IMR-90 (cell line): ENCODE data around the gene CDKN2D. TPM values are rescaled to one million over a fixed set of nuclear protein-coding genes. Genes with fewer than 3 reads are reported as not detected.

Experiments
- ATAC-seq: fragments of 200-7000 bp; cut with Tn5 transposase; 2 replicates; pipeline ENCODE4 v1.9.1; 2020; ENCODE audit warnings: low read depth, mild to moderate bottlenecking, moderate library complexity
- BruUV-seq: library from RNA; stranded (reverse); fragments of 400-500 nt; replicated peaks from 2 replicates; lab custom pipeline; 2021; lab: Mats Ljungman, UMichigan
- CTCF ChIA-PET: fragments of 300-600 bp; formaldehyde crosslinking; extraction: SDS; loops from one replicate; lab custom pipeline; 2021; ENCODE audit warnings: antibody characterized with exemption; lab: Yijun Ruan, JAX
- POLR2A ChIA-PET: fragments of 300-600 bp; sonication (Branson Sonifier 250); formaldehyde crosslinking; loops from one replicate; lab custom pipeline; 2022; ENCODE audit warnings: antibody characterized with exemption; ENCODE audit not compliant: unreplicated experiment; lab: Charles Lee
- DNase-seq: peaks from one replicate; pipeline ENCODE4 v3.0.0; 2013
- H2AFZ ChIP-seq: replicated peaks from 2 replicates; pipeline ENCODE3; 2013; ENCODE audit warnings: low read length, mild to moderate bottlenecking; ENCODE audit not compliant: poor library complexity
- H2AK5ac ChIP-seq: 2 replicates; pipeline ENCODE4 v1.6.1; 2013; ENCODE audit warnings: low read depth, low read length, inconsistent platforms
- H2AK9ac ChIP-seq: replicated peaks from 2 replicates; pipeline ENCODE3; 2013; ENCODE audit warnings: mild to moderate bottlenecking, low read depth, low read length, moderate library complexity; ENCODE audit not compliant: poor library complexity
- H2BK120ac ChIP-seq: 2 replicates; pipeline ENCODE4 v1.6.1; 2013; ENCODE audit warnings: low read depth, low read length, inconsistent platforms
- H2BK15ac ChIP-seq: 3 replicates; pipeline ENCODE4 v1.6.1; 2013; ENCODE audit warnings: low read depth, low read length, inconsistent platforms
- H2BK20ac ChIP-seq: 2 replicates; pipeline ENCODE4 v1.6.1; 2013; ENCODE audit warnings: low read depth, mild to moderate bottlenecking, inconsistent platforms, low read length, moderate library complexity
- H2BK5ac ChIP-seq: 2 replicates; pipeline ENCODE4 v1.6.1; 2013; ENCODE audit warnings: mild to moderate bottlenecking, low read depth, low read length, inconsistent platforms; ENCODE audit not compliant: poor library complexity, severe bottlenecking
- H3K14ac ChIP-seq: replicated peaks from 2 replicates; pipeline ENCODE4 v1.6.1; 2013; ENCODE audit warnings: low read depth, low read length, inconsistent platforms
- H3K18ac ChIP-seq: 2 replicates; pipeline ENCODE4 v1.6.1; 2013; ENCODE audit warnings: low read depth, low read length, control low read depth
- H3K23ac ChIP-seq: 2 replicates; pipeline ENCODE4 v1.6.1; 2013; ENCODE audit warnings: low read depth, low read length, inconsistent platforms
- H3K27ac ChIP-seq: 2 replicates; pipeline ENCODE4 v1.5.1; 2013; ENCODE audit warnings: mild to moderate bottlenecking, control low read depth, low read length; ENCODE audit not compliant: insufficient read depth
- H3K27me3 ChIP-seq: 2 replicates; pipeline ENCODE4 v1.6.1; 2013; ENCODE audit warnings: low read length; ENCODE audit not compliant: control insufficient read depth, insufficient read depth
- H3K36me3 ChIP-seq: 2 replicates; pipeline ENCODE4 v1.6.1; 2013; ENCODE audit warnings: low read length, mixed read lengths; ENCODE audit not compliant: control insufficient read depth, insufficient read depth
- H3K4ac ChIP-seq: 2 replicates; pipeline ENCODE4 v1.6.1; 2013; ENCODE audit warnings: low read depth, low read length, inconsistent platforms
- H3K4me1 ChIP-seq: 2 replicates; pipeline ENCODE4 v1.6.1; 2013; ENCODE audit warnings: low read length, mixed read lengths; ENCODE audit not compliant: control insufficient read depth, insufficient read depth
- H3K4me2 ChIP-seq: 2 replicates; pipeline ENCODE4 v1.6.1; 2013; ENCODE audit warnings: low read depth, mild to moderate bottlenecking, control low read depth, low read length, moderate library complexity
- H3K4me3 ChIP-seq: 2 replicates; pipeline ENCODE4 v1.5.1; 2013; ENCODE audit warnings: low read depth, mild to moderate bottlenecking, control low read depth, low read length, moderate library complexity; ENCODE audit not compliant: insufficient read depth
- H3K56ac ChIP-seq: 2 replicates; pipeline ENCODE4 v1.6.1; 2013; ENCODE audit warnings: low read length, inconsistent platforms; ENCODE audit not compliant: insufficient read depth; ENCODE audit errors: extremely low read depth
- H3K79me1 ChIP-seq, 2 experiments: 2 replicates each; pipeline ENCODE4 v1.6.1; 2013; ENCODE audit warnings: low read length in 2 of 2, inconsistent platforms in 1 of 2, low read depth in 1 of 2
- H3K9ac ChIP-seq: 2 replicates; pipeline ENCODE4 v1.6.1; 2013; ENCODE audit warnings: low read depth, low read length, control low read depth
- H3K9me1 ChIP-seq: 2 replicates; pipeline ENCODE4 v1.6.1; 2013; ENCODE audit warnings: low read length, inconsistent platforms; ENCODE audit not compliant: insufficient read depth
- H3K9me3 ChIP-seq: 2 replicates; pipeline ENCODE4 v1.6.1; 2013; ENCODE audit warnings: low read length; ENCODE audit not compliant: control insufficient read depth, insufficient read depth
- H4K20me1 ChIP-seq: 2 replicates; pipeline ENCODE4 v1.6.1; 2013; ENCODE audit warnings: low read length, inconsistent platforms; ENCODE audit not compliant: insufficient read depth
- H4K5ac ChIP-seq: 2 replicates; pipeline ENCODE4 v1.6.1; 2013; ENCODE audit warnings: mild to moderate bottlenecking, low read depth, low read length, control low read depth
- H4K8ac ChIP-seq, 2 experiments: 2 replicates each; pipeline ENCODE4 v1.6.1; 2013; ENCODE audit warnings: low read depth in 2 of 2, low read length in 2 of 2, control low read depth in 1 of 2, inconsistent platforms in 1 of 2
- H4K91ac ChIP-seq: 2 replicates; pipeline ENCODE4 v1.6.1; 2013; ENCODE audit warnings: low read depth, low read length, inconsistent platforms; ENCODE audit not compliant: insufficient read depth
- FOS ChIP-seq: fragments of 150-350 bp; IDR thresholded peaks from 2 replicates; pipeline ENCODE4 v1.6.1; 2016; ENCODE audit warnings: low read depth, low read length
- WGBS, 2 experiments: methylation state at CpG; one replicate each; pipeline versions ENCODE4 v1.1.5 to v1.1.7; 2013; ENCODE audit warnings: missing lambda C conversion rate in 2 of 2; ENCODE audit not compliant: insufficient read length in 1 of 2; ENCODE audit errors: extremely low coverage in 2 of 2; 5-methylcytosine and 5-hydroxymethylcytosine counted together
- dilution Hi-C: fragments of 300-500 bp; cut with HindIII; formaldehyde crosslinking; loops from one replicate; pipeline ENCODE4 v1.14.3; 2018; ENCODE audit warnings: low sequenced_read_pairs; ENCODE audit not compliant: unreplicated experiment
- in situ Hi-C: fragments of 300-500 bp; cut with MboI; formaldehyde crosslinking; loops from 3 replicates; pipeline ENCODE4 v1.14.3; 2019; ENCODE audit warnings: low sequenced_read_pairs, inconsistent platforms, mixed read lengths
- intact Hi-C: fragments of 100-400 bp; cut with micrococcal nuclease; formaldehyde crosslinking; loops from 2 replicates; pipeline ENCODE4 v1.10.0; 2022
- microRNA-seq, 2 experiments: library from miRNA; stranded (forward) in 1 of 2; unstranded in 1 of 2; fragments of 10-50 nt in 1 of 2; fragments of <30 nt in 1 of 2; gene quantifications in 1 of 2; microRNA quantifications in 1 of 2; one replicate each; pipeline versions ENCODE3 to v1.1.0; 2013 to 2020; ENCODE audit not compliant: insufficient read depth in 1 of 2, insufficient read length in 1 of 2, unreplicated experiment in 1 of 2
- polyA plus RNA-seq, 3 experiments: library from polyadenylated mRNA; depleted of rRNA; stranded (reverse); fragments of >200 nt; gene quantifications; 2 replicates each; pipeline ENCODE4 v1.2.3, GENCODE V29; 2012; ENCODE audit warnings: low replicate concordance in 1 of 3
- small RNA-seq, 5 experiments: library from RNA; depleted of rRNA; stranded (forward); fragments of <200 nt; gene quantifications; one replicate each; pipeline ENCODE3, GENCODE V24; 2012
- total RNA-seq: library from RNA; depleted of rRNA; stranded (reverse); fragments of >200 nt; gene quantifications from 2 replicates; pipeline ENCODE4 v1.2.3, GENCODE V29; 2012; rRNA removed

CDKN2D gene
- total and polyA plus RNA-seq, 2 of the 4 experiments (the other 2 are of a cell fraction) = 3.6 to 8.5 TPM

- CTCF ChIA-PET = interaction anchor here (1.7 kb wide), 1 partner anchor 11 kb away, joined by 4 read pairs; no protein-coding TSS in a partner anchor
- no peak for DNase-seq
- intact Hi-C loops (no loop called here), in situ Hi-C loops (no loop called here), dilution Hi-C loops (no loop called here)
- Histone ChIP-seq H3K9ac (no peak overlapping the region), H2BK15ac (no peak overlapping the region), H3K36me3 (no peaks in the 10 kb centered on the region), H3K18ac (no peak overlapping the region), H3K4me3 (peak overlapping the region; percentile 48), H4K5ac (no peak overlapping the region), H3K23ac (no peak overlapping the region), H2AK5ac (no peak overlapping the region), H3K79me1 (no peaks in the 10 kb centered on the region), H3K9me3 (no peaks in the 10 kb centered on the region), H3K27ac (no peak overlapping the region), H3K9me1 (no peaks in the 10 kb centered on the region), H4K91ac (no peak overlapping the region), H3K4me2 (peak overlapping the region; percentile 86), H3K4me1 (peaks cover 4% of the 10 kb centered on the region), H4K20me1 (no peaks in the 10 kb centered on the region), H3K14ac (no peak overlapping the region), H3K56ac (no peak overlapping the region), H2AFZ (peak overlapping the region; percentile 91), H2BK20ac (no peak overlapping the region), H2BK120ac (no peak overlapping the region), H4K8ac (no peak overlapping the region), H3K27me3 (peaks cover 53% of the 10 kb centered on the region), H3K4ac (no peak overlapping the region), H2AK9ac (no peak overlapping the region), H2BK5ac (no peak overlapping the region)
- POLR2A ChIA-PET = no interaction called here
- TF ChIP-seq FOS = no peak
- 31% methylated on average over 3 of the region's 10 CpGs; no CpG with 5 or more reads in 1 of the 2 experiments for WGBS, 2 experiments
- ATAC-seq = peak; percentile 8; the same call in 1 of the 2 replicates
- BruUV-seq = no TSS peak
These were observed 52.0 kb downstream of the CDKN2D start for GRCh38 chr19:10516671-10517286.

Small RNA genes within 50 kb of the gene (microRNA-seq; reads per million reads assigned to microRNA genes)
- gene MIR1238 (ENCODE audit: insufficient read depth in 1 of 2, insufficient read length in 1 of 2, unreplicated experiment in 1 of 2) (0 to 0.37 reads per million in 2 experiments), gene RNU7-140P (ENCODE audit: insufficient read depth, insufficient read length) (not detected)

Small RNA genes within 50 kb of the gene (small RNA-seq; reads per million reads assigned to genes)
- gene MIR1238 (0 reads per million in 5 experiments), gene RNU7-140P (0 to 0.60 (median 0) reads per million in 5 experiments)

Other genes with a start within 250 kb of the CDKN2D start
- 2.5 and 2.7 TPM in 2 replicates for gene RAVER1, start 235.4 kb downstream of the CDKN2D start, total RNA-seq
- gene RAVER1, start 235.4 kb downstream of the CDKN2D start, polyA plus RNA-seq (2012; rRNA removed) = 15.1 and 18.1 TPM in 2 replicates
- 6.6 and 7.8 TPM in 2 replicates for gene ICAM3, start 229.4 kb downstream of the CDKN2D start, total RNA-seq
- gene ICAM3, start 229.4 kb downstream of the CDKN2D start, polyA plus RNA-seq (2012; rRNA removed) = 11.7 and 14.8 TPM in 2 replicates
- gene TYK2, start 188.4 kb downstream of the CDKN2D start, total RNA-seq = 35.6 and 40.9 TPM in 2 replicates
- 97.9 and 100 TPM in 2 replicates for gene TYK2, start 188.4 kb downstream of the CDKN2D start, polyA plus RNA-seq (2012; rRNA removed)
- gene CDC37, start 165.4 kb downstream of the CDKN2D start, total RNA-seq = 209 and 248 TPM in 2 replicates
- 629 and 650 TPM in 2 replicates for gene CDC37, start 165.4 kb downstream of the CDKN2D start, polyA plus RNA-seq (2012; rRNA removed)
- gene PDE4A, start 148.4 kb downstream of the CDKN2D start, total RNA-seq = 1.7 and 1.8 TPM in 2 replicates
- gene PDE4A, start 148.4 kb downstream of the CDKN2D start, polyA plus RNA-seq (2012; rRNA removed) = 5.9 and 7.0 TPM in 2 replicates
- gene KEAP1, start 65.6 kb downstream of the CDKN2D start, total RNA-seq = 68.0 and 81.6 TPM in 2 replicates
- gene KEAP1, start 65.6 kb downstream of the CDKN2D start, polyA plus RNA-seq (2012; rRNA removed) = 63.4 and 64.2 TPM in 2 replicates
- gene S1PR5, start 51.5 kb downstream of the CDKN2D start, total RNA-seq = 0.36 and 0.56 TPM in 2 replicates
- 0.55 and 0.59 TPM in 2 replicates for gene S1PR5, start 51.5 kb downstream of the CDKN2D start, polyA plus RNA-seq (2012; rRNA removed)
- gene ATG4D, start 25.1 kb downstream of the CDKN2D start, total RNA-seq = 8.2 and 9.2 TPM in 2 replicates
- 21.8 and 22.0 TPM in 2 replicates for gene ATG4D, start 25.1 kb downstream of the CDKN2D start, polyA plus RNA-seq (2012; rRNA removed)
- 5.7 and 7.8 TPM in 2 replicates for gene KRI1, start 3.0 kb downstream of the CDKN2D start, total RNA-seq
- 12.9 and 13.3 TPM in 2 replicates for gene KRI1, start 3.0 kb downstream of the CDKN2D start, polyA plus RNA-seq (2012; rRNA removed)
- not detected in 2 replicates for gene AP1M2, start 18.3 kb upstream of the CDKN2D start, total RNA-seq
- gene AP1M2, start 18.3 kb upstream of the CDKN2D start, polyA plus RNA-seq (2012; rRNA removed) = 0.17 and 0.37 TPM in 2 replicates
- gene SLC44A2, start 56.6 kb upstream of the CDKN2D start, total RNA-seq = 25.8 and 28.5 TPM in 2 replicates
- 62.1 and 62.9 TPM in 2 replicates for gene SLC44A2, start 56.6 kb upstream of the CDKN2D start, polyA plus RNA-seq (2012; rRNA removed)
- 95.3 and 120 TPM in 2 replicates for gene ILF3, start 85.4 kb upstream of the CDKN2D start, total RNA-seq
- 155 and 166 TPM in 2 replicates for gene ILF3, start 85.4 kb upstream of the CDKN2D start, polyA plus RNA-seq (2012; rRNA removed)
- 18.6 and 19.9 TPM in 2 replicates for gene QTRT1, start 132.5 kb upstream of the CDKN2D start, total RNA-seq
- gene QTRT1, start 132.5 kb upstream of the CDKN2D start, polyA plus RNA-seq (2012; rRNA removed) = 51.8 and 63.3 TPM in 2 replicates
- gene DNM2, start 149.1 kb upstream of the CDKN2D start, total RNA-seq = 55.0 and 55.6 TPM in 2 replicates
- 74.2 and 74.6 TPM in 2 replicates for gene DNM2, start 149.1 kb upstream of the CDKN2D start, polyA plus RNA-seq (2012; rRNA removed)